HG02571 (cell line): Measurements from ENCODE around the gene MAGEA9.
"Not testable (repeated sequence)": the region's sequence is repeated elsewhere in the genome, so short reads cannot be mapped to it uniquely, and the experiment has no call there.

ENCODE experiments used
- ATAC-seq: cut with Tn5 transposase; IDR thresholded peaks from one replicate; pipeline ENCODE4 v1.9.1; 2021; ENCODE audit warnings: mild to moderate bottlenecking, moderate library complexity; ENCODE audit not compliant: unreplicated experiment

Gene MAGEA9

GRCh38 chrX:149781727-149782126, at the start of gene MAGEA9:
Gene MAGEA9, plus strand, starts transcription at chrX:149781930. Its CDS starts 4,281 bp downstream, at chrX:149786211.
- ATAC-seq: not testable (repeated sequence)

- not testable (repeated sequence) for ATAC-seq
Observed at GRCh38 chrX:149742269-149742668, 39.5 kb upstream of the MAGEA9 start.

GRCh38 chrX:149746390-149747007, 35.2 kb upstream of the MAGEA9 start:
- ATAC-seq: not testable (repeated sequence)

GRCh38 chrX:149757206-149758067, 24.3 kb upstream of the MAGEA9 start:
- no peak for ATAC-seq

- ATAC-seq: no peak
Observed at GRCh38 chrX:149758068-149758714, 23.5 kb upstream of the MAGEA9 start.

- not testable (repeated sequence) for ATAC-seq
Observed at GRCh38 chrX:149758715-149759078, 23.0 kb upstream of the MAGEA9 start.

GRCh38 chrX:149759824-149760223, 21.9 kb upstream of the MAGEA9 start:
- ATAC-seq: no peak

GRCh38 chrX:149760965-149761364, 20.8 kb upstream of the MAGEA9 start:
- no peak for ATAC-seq

- ATAC-seq: not testable (repeated sequence)
Observed at GRCh38 chrX:149761858-149762674, 19.7 kb upstream of the MAGEA9 start.

GRCh38 chrX:149762696-149763614, 18.8 kb upstream of the MAGEA9 start:
- no peak for ATAC-seq

GRCh38 chrX:149770344-149770743, 11.4 kb upstream of the MAGEA9 start:
- not testable (repeated sequence) for ATAC-seq

- ATAC-seq: not testable (repeated sequence)
Observed at GRCh38 chrX:149773026-149773425, 8.7 kb upstream of the MAGEA9 start.

- not testable (repeated sequence) for ATAC-seq
Observed at GRCh38 chrX:149773768-149774167, 8.0 kb upstream of the MAGEA9 start, which contains the start of gene HSFX1. Gene HSFX1, plus strand, starts transcription at chrX:149774068. Its CDS starts 614 bp downstream, at chrX:149774682.

GRCh38 chrX:149777999-149778398, 3.7 kb upstream of the MAGEA9 start:
- not testable (repeated sequence) for ATAC-seq

- ATAC-seq: peak; percentile 99
Observed at GRCh38 chrX:149795531-149795930, 13.8 kb downstream of the MAGEA9 start.

- no peak for ATAC-seq
Observed at GRCh38 chrX:149799095-149799714, 17.5 kb downstream of the MAGEA9 start.

GRCh38 chrX:149799938-149800337, 18.2 kb downstream of the MAGEA9 start:
- ATAC-seq: no peak

GRCh38 chrX:149803458-149804062, 21.8 kb downstream of the MAGEA9 start:
- ATAC-seq: no peak

GRCh38 chrX:149804102-149804501, 22.4 kb downstream of the MAGEA9 start:
- no peak for ATAC-seq
